GM19023 (cell line): Measurements from ENCODE around the gene H6PD.

ENCODE experiments used
- ATAC-seq: cut with Tn5 transposase; IDR thresholded peaks from one replicate; pipeline ENCODE4 v1.9.1; 2021; ENCODE audit warnings: mild to moderate bottlenecking, moderate library complexity; ENCODE audit not compliant: unreplicated experiment

The H6PD gene

DNA sequence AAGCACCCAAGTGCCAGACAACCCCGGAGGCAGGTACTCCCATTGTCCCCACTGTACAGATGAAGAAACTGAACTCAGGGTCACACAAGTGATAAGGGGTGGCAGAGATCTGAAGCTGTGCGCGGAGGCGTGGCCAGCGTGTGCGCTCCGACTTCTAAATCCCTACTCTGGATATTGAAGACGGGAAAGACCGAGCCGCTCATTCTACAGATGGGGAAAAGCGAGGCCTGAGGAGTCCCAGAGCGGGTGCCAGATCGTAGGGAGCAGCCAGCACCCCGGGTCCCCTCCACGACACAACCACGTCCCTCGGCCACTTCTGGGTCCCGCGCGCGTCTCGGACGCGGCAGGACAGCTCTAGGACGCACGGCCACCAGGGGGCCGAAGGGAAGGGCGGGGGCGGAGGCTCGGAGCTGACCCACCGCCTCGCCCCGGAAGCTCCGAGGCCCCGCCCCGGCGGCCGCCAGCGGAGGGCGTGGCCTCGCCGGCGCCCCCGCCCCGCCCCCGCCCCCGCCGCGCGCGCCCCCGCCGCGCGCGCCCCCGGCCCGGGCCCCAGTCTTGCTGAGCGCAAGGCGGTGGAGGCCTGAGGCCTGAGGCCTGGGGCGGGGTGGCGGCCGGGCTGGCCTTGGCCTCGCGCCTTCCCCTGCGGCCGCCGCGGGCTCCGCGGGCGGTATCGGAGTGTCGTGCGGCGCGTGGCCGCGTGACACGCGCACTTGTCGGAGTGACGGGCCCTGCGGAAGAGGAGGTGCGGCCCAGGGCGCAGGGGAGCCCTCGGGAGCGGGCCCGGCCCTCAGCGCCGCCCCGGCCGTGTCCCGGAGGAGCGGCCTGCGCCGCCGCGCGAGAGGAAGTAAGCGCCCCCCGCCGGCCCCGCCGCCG, at the start of gene H6PD:
Gene H6PD, plus strand, starts transcription at position 552 of the 873 bp plus-strand sequence. CDS start 10,161 bp downstream, outside the sequence.
- peak; percentile 79 for ATAC-seq

- ATAC-seq = no peak
Measured at GRCh38 chr1:9186082-9186859, 48.3 kb upstream of the H6PD start.

- no peak for ATAC-seq
Measured at GRCh38 chr1:9187004-9187403, 47.6 kb upstream of the H6PD start.

DNA sequence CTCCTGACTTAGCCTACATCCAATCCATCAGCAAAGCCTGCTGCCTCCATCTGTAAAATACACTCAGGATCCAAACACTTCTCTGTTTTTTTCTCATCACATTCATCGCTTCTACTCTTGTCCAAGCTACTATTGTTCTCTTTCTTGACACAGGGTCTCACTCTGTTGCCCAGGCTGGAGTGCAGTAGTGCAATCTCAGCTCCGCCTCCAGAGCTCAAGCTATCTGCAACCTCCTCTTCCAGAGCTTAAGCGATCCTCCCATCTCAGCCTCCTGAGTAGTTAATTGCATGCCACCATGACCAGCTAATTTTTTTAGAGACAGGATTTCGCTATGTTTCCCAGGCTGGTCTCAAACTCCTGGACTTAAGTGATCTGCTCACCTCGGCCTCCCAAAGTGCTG, 44.3 kb upstream of the H6PD start:
- ATAC-seq = no peak

- no peak for ATAC-seq
Measured at GRCh38 chr1:9191231-9191630, 43.3 kb upstream of the H6PD start.

DNA sequence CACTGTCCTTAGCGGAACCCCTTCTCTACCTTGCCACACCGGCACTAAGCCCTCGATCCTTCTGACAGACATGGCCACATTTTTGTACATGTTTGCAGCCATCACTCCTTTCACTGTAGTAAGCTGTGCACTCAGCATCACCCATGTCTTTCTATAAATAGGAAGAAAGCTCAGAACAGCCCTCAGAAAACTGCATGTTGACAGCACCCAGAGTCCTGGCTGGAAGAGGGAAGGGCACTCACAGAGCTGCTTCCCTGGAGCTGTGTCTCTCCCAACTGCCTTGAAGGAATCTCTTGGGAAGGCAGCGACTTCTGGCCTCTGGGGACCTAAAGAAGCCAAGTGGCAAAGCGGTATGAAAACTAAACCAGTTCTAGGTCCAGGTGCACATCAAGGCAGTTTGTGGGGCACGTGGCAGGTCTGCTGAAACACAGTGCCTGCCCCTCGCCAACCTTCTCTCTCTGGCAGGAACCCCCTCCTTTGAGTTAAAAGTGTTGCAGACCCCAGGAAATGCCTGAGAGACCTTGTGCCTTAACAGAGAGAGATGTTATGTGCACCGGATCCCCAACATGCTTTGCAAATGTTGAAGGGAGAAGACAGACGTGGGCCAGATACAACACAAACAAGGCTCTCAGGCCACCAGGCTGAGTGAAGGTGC, 41.9 kb upstream of the H6PD start:
- ATAC-seq = no peak

GRCh38 chr1:9193233-9193625, 41.3 kb upstream of the H6PD start:
- no peak for ATAC-seq

- ATAC-seq = no peak
Measured at GRCh38 chr1:9194024-9194423, 40.5 kb upstream of the H6PD start.

- ATAC-seq = no peak
Measured at GRCh38 chr1:9195651-9196050, 38.9 kb upstream of the H6PD start.

DNA sequence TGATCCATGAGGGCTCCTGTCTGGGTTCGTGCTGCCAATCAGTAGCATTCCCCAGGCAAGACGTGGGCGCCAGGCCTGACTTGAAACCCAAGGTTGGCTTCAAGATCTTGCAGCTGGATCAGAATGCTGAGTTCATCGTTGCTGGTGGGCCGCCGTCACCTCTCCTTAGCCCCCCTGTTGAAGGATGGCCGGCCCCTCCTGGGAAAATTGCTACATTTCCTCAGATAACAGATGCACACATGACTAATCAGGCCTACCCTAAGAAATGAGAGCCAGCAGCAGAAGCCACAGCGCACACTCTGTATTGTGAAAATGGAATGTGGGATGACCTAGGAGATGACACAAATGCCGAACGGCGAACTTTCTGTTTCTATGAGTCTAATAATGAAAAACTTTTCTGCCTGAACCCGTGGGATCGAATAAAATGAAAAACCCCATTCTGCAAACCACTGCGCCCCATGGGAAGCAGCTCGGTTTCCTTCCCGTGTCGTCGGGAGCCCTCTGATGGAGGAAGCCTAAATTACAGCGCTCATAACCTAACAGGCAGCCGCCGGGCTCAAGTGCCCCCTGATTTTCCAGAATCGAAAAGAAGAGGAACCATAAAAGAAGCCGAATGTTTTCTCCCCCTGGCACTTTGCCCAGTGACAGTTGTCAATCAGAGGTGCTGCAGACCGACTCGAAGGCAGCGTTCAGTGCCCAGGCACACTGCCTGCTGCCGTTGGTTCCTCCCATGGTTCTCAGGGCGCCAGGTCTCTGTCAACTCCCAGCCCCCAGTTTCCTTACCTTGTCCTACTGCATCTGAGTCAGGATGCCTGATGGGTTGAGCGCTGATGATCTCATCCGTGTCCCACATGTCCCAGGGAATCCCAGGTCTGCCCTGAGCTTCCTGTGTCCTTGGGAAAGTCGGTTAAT, 38.2 kb upstream of the H6PD start:
- ATAC-seq = no peak

DNA sequence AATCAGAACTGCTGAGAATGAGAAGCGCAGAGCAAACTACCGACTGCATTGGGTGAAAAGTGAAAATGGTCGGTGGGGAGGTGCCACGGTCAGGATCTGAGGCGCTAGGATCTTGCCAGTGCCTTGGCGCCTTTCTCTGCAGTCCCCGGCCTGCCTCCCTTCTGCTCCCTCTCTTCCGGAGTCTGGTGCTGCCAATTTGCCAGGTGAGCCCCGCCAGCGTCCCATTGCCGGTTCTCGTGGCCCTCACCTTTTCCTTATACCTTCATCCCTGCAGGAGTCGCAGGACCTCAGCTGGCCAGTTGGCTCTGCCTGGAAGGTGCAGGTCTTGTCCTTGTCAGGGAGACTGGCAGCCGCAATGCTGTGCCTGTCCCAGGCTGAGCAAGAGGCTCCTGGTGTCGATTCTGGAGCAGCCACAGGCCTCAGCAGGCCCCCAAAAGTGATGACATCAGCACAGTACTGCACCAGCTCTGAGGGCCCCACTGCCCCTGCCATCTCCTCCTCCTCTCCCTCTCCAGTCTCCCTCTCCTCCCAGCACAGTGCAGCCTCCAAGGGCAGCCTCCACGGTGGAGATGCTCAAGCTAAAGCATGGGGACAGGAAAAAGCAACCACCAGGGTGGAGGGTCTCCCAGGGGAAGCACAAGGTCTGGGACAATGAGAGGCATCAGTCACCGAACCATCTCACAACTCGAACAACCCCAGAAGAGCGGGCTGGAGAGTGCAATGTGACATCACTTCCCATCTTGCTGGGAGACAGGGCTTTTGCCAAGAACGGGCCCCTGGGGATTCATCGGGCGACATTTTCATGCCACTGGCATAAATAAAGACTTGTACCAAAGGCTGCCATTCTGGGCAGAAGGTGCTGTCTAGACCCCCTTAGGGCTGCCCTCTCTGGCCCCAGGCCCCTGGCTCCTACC, 37.1 kb upstream of the H6PD start:
- ATAC-seq = no peak

- no peak for ATAC-seq
Measured at GRCh38 chr1:9198538-9199361, 35.8 kb upstream of the H6PD start.

DNA sequence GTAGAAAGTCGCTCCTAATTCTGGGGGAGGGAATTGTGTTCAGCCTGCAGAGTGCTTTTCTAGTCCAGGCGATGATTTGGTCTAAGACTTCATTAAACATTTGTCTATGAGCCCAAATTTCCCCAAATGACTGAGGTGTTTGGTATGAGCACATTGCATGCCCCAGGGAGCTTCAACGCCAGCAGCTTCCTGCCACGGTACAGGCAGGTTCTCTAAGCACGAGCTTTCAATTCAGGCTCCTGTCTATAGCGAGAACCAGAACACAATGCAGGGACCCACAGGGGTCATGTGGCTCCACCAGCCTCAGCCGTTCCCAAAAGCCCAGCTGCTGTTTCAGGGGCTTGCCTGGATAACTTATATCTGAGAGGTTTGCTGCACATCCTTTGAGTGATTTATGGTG, 34.1 kb upstream of the H6PD start:
- ATAC-seq = no peak

GRCh38 chr1:9201401-9202239, 33.0 kb upstream of the H6PD start:
- no peak for ATAC-seq

GRCh38 chr1:9202240-9202870, 32.2 kb upstream of the H6PD start:
- no peak for ATAC-seq

GRCh38 chr1:9203511-9203982, 31.0 kb upstream of the H6PD start:
- no peak for ATAC-seq

- ATAC-seq = no peak
Measured at GRCh38 chr1:9204156-9204720, 30.3 kb upstream of the H6PD start.
